Panc1 (cell line): ENCODE data around the gene C10orf105. TPM values are rescaled to one million over a fixed set of nuclear protein-coding genes. Genes with fewer than 3 reads are reported as not detected.
A peak's percentile ranks its signal among the peaks of the same experiment; 100 is the strongest.

Experiments used
- ATAC-seq: fragments of 200-7000 bp; cut with Tn5 transposase; 2 replicates; pipeline ENCODE4 v1.9.1; 2020; ENCODE audit warnings: mild to moderate bottlenecking, moderate library complexity
- BruUV-seq: library from RNA; stranded (reverse); fragments of 400-500 nt; replicated peaks from 2 replicates; lab custom pipeline; 2021; lab: Mats Ljungman, UMichigan
- CTCF ChIA-PET: fragments of 300-600 bp; sonication (Branson Sonifier 250); formaldehyde crosslinking; loops from one replicate; lab custom pipeline; 2022; ENCODE audit warnings: antibody characterized with exemption; lab: Charles Lee
- POLR2A ChIA-PET: fragments of 300-600 bp; sonication (Branson Sonifier 250); formaldehyde crosslinking; loops from one replicate; lab custom pipeline; 2022; ENCODE audit warnings: antibody characterized with exemption; lab: Charles Lee
- DNase-seq: peaks from one replicate; pipeline ENCODE4 v3.0.0-alpha.2; 2010; ENCODE audit warnings: low read depth, low spot score
- H3K27ac ChIP-seq: 2 replicates; pipeline ENCODE4 v1.5.1; 2011; ENCODE audit warnings: mild to moderate bottlenecking, low read length, inconsistent platforms
- H3K27me3 ChIP-seq: fragments of 200-500 bp; sonication (Bioruptor generic); 2 replicates; pipeline ENCODE4 v1.6.0; 2014; ENCODE audit warnings: low read length, inconsistent platforms; ENCODE audit not compliant: control insufficient read depth, insufficient read depth
- H3K36me3 ChIP-seq: fragments of 200-500 bp; sonication (Bioruptor generic); 2 replicates; pipeline ENCODE4 v1.5.1; 2014; ENCODE audit warnings: inconsistent platforms, mild to moderate bottlenecking, low read length, moderate library complexity; ENCODE audit not compliant: control insufficient read depth, insufficient read depth
- H3K4me1 ChIP-seq: 2 replicates; pipeline ENCODE4 v1.5.1; 2011; ENCODE audit warnings: inconsistent platforms, mild to moderate bottlenecking, low read length, moderate library complexity; ENCODE audit not compliant: control insufficient read depth, insufficient read depth
- H3K4me3 ChIP-seq, 2 experiments: 2 replicates each; pipeline ENCODE4 v1.5.1; 2011 to 2012; ENCODE audit warnings: low read depth in 2 of 2, low read length in 2 of 2, mild to moderate bottlenecking in 2 of 2, inconsistent platforms in 1 of 2, moderate library complexity in 1 of 2
- H3K9me3 ChIP-seq: fragments of 200-500 bp; sonication (Bioruptor generic); 2 replicates; pipeline ENCODE4 v1.5.1; 2014; ENCODE audit warnings: low read depth, mild to moderate bottlenecking, inconsistent platforms, low read length, moderate library complexity; ENCODE audit not compliant: control insufficient read depth, insufficient read depth
- POLR2AphosphoS5 ChIP-seq: IDR thresholded peaks from 2 replicates; pipeline ENCODE4 v1.6.1; 2012; ENCODE audit warnings: mild to moderate bottlenecking, low read depth, low read length, moderate library complexity
- REST ChIP-seq, 2 experiments: IDR thresholded peaks; 2 replicates each; pipeline ENCODE4 v1.6.1; 2011 to 2012; ENCODE audit warnings: low read depth in 2 of 2, control low read depth in 1 of 2, low read length in 1 of 2, mild to moderate bottlenecking in 1 of 2, moderate library complexity in 1 of 2; ENCODE audit not compliant: insufficient read depth in 1 of 2
- TCF7L2 ChIP-seq: IDR thresholded peaks from 2 replicates; pipeline ENCODE4 v1.6.1; 2011; ENCODE audit warnings: mild to moderate bottlenecking, low read depth, low read length, inconsistent platforms
- in situ Hi-C: cut with HindIII; loops from 2 replicates; pipeline ENCODE4 v1.10.0; 2016; ENCODE audit warnings: low sequenced_read_pairs, low pct_unique_long_range_greater_than_20kb
- intact Hi-C: fragments of 100-400 bp; cut with micrococcal nuclease; formaldehyde crosslinking; loops from one replicate; pipeline ENCODE4 v1.10.0; 2022; ENCODE audit not compliant: unreplicated experiment
- total RNA-seq: library from RNA; stranded (reverse); gene quantifications from one replicate; pipeline ENCODE4 v1.2.1, GENCODE V29; 2021; ENCODE audit not compliant: unreplicated experiment
- TF ChIP-seq, protein P1 (sequence below): fragments of 450-650 bp; IDR thresholded peaks from 2 replicates; pipeline ENCODE4 v1.5.1; 2017; ENCODE audit warnings: mild to moderate bottlenecking

Gene C10orf105
- total RNA-seq, 1 experiment from 2014 or later = not detected

DNA sequence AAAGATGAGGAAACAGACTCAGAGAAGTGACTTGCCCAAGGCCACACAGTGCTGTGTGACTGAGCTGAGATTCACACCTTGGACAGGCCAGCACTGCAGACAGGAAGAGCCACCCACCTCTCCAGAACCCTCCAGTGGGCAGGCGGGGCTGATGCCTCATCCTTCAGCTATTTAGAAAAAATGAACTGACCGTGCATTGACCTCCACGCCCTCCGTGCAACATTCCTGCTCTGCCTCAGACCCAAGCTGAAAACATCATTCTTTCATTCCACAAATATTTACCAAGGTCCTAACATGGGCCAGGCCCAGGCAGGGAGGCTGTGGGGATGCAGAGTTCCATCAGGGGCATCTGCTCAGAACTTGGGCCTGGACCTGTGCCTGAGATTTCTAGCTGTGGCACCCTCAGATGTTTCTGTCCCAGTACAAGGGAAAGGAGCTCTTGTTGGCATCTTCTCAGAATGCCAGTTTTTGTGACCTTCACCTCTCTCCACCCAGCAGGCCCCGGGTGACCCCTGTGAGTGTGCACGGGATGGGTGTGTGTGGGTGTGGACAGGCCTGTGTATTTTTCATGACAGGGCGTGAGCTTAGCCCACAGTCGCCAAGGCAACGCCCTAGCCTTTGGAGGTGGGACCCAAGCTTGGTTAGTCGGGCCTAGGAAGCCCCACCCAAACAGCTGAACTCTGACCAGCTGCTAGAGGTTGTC, 47.3 kb upstream of the C10orf105 start:
- Histone ChIP-seq H3K27ac (peak overlapping the region; percentile 92), H3K4me1 (peaks cover 77% of the 10 kb centered on the region), H3K27me3 (no peaks in the 10 kb centered on the region), H3K4me3 (peak overlapping the region in 1 of 2 experiments; percentile 26; a peak in 2 of 4 replicates), H3K36me3 (no peaks in the 10 kb centered on the region), H3K9me3 (no peaks in the 10 kb centered on the region)
- ChIA-PET POLR2A (interaction anchor here (0.6 to 0.7 kb wide), 4 partner anchors 12 to 130 kb away, joined by 3 to 11 read pairs (median 3); no protein-coding TSS in a partner anchor), CTCF (interaction anchor here (0.7 to 1.4 kb wide), 2 partner anchors 9 to 45 kb away, joined by 3 read pairs; no protein-coding TSS in a partner anchor)
- BruUV-seq = no TSS peak
- peak; percentile 27; the same call in 1 of the 2 replicates for TF ChIP-seq POLR2AphosphoS5
- TF ChIP-seq, protein P1, sequence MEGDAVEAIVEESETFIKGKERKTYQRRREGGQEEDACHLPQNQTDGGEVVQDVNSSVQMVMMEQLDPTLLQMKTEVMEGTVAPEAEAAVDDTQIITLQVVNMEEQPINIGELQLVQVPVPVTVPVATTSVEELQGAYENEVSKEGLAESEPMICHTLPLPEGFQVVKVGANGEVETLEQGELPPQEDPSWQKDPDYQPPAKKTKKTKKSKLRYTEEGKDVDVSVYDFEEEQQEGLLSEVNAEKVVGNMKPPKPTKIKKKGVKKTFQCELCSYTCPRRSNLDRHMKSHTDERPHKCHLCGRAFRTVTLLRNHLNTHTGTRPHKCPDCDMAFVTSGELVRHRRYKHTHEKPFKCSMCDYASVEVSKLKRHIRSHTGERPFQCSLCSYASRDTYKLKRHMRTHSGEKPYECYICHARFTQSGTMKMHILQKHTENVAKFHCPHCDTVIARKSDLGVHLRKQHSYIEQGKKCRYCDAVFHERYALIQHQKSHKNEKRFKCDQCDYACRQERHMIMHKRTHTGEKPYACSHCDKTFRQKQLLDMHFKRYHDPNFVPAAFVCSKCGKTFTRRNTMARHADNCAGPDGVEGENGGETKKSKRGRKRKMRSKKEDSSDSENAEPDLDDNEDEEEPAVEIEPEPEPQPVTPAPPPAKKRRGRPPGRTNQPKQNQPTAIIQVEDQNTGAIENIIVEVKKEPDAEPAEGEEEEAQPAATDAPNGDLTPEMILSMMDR = no peak
- ATAC-seq = peak; percentile 78
- intact Hi-C loops = no loop called here
- in situ Hi-C loops = no loop called here
- DNase-seq = peak; percentile 59

DNA sequence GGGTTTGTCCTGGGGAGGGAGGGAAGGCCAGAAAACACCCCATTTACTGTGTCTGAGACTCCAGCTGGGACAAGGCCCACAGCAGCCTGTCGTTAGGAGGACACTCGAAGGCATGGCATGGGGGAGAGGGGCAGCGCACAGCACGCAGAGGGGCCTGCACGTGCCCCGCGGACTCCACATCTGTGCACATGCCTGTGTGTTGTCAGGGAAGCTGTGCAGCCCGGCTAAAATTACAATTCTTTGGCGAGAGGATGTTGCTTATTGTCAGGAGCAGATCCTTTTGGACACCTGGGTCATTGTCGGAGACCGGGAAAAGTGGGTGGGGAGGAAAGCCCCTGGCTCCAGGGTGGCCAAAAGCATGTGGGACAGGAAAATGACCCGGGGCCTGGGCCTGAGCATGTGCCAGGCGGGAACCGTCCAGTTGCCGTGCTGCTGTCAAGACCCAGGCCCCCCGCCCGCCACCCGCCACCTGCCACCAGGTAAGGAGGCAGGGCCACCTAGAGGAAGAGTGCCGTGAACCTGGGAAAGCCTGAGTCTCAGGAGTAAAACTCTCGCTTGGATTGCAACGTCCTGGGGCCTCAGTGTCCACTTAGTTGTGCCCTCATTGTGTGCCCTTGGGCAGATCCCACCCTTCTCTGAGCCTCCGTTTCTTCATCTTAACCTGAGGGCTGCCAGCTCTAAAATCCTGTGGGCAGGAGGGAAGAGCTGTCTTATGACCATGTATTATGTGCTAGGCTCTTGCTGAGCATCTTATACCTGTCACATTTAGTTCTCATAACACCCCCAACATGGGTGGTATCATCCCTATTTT, 46.5 kb upstream of the C10orf105 start:
- Histone ChIP-seq H3K9me3 (no peaks in the 10 kb centered on the region), H3K27ac (peak overlapping the region; percentile 92), H3K27me3 (no peaks in the 10 kb centered on the region), H3K36me3 (no peaks in the 10 kb centered on the region), H3K4me3 (no peak overlapping the region), H3K4me1 (peaks cover 72% of the 10 kb centered on the region)
- intact Hi-C loops (no loop called here), in situ Hi-C loops (no loop called here)
- DNase-seq (no peak), ATAC-seq (no peak)
- no TSS peak for BruUV-seq
- TF ChIP-seq, protein P1 = no peak
- no peak for TF ChIP-seq POLR2AphosphoS5
- no peak for TF ChIP-seq REST (IDR thresholded peaks at IDR 0.05; ENCODE audit: insufficient read depth in 1 of 2, low read depth in 2 of 2, low read length in 1 of 2)
- no peak for TF ChIP-seq TCF7L2
- ChIA-PET POLR2A (interaction anchor here (0.6 kb wide), 2 partner anchors 115 to 131 kb away, joined by 3 to 11 read pairs; no protein-coding TSS in a partner anchor), CTCF (interaction anchor here (0.7 to 1.4 kb wide), 2 partner anchors 8 to 46 kb away, joined by 3 read pairs; no protein-coding TSS in a partner anchor)
